ENCODE measurements around the gene B3GALNT2.

DNA sequence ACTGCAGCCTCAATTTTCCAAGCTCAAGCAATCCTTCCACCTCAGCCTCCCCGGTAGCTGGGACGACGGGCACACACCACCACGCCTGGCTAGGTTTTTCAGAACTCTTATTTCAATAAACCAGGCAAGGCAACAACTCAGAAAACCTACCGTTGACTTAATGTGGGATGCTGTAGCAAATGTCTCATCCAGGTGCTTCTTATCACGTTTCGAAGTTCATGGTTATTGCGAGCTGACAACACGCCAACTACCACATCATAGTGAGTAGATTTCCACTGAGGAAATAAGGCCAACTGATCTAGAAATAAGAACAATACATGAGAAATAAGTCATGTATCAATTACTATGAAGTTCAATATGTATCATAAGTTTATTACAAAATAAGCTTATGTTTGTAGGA lies 9.7 kb downstream of the B3GALNT2 start:
- TF ChIP-seq, protein P1, sequence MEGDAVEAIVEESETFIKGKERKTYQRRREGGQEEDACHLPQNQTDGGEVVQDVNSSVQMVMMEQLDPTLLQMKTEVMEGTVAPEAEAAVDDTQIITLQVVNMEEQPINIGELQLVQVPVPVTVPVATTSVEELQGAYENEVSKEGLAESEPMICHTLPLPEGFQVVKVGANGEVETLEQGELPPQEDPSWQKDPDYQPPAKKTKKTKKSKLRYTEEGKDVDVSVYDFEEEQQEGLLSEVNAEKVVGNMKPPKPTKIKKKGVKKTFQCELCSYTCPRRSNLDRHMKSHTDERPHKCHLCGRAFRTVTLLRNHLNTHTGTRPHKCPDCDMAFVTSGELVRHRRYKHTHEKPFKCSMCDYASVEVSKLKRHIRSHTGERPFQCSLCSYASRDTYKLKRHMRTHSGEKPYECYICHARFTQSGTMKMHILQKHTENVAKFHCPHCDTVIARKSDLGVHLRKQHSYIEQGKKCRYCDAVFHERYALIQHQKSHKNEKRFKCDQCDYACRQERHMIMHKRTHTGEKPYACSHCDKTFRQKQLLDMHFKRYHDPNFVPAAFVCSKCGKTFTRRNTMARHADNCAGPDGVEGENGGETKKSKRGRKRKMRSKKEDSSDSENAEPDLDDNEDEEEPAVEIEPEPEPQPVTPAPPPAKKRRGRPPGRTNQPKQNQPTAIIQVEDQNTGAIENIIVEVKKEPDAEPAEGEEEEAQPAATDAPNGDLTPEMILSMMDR (conservative IDR thresholded peaks at IDR 0.05; ENCODE audit: low read length): no peak
- no peak for TF ChIP-seq EZH2phosphoT487 (IDR thresholded peaks at IDR 0.05; ENCODE audit: borderline replicate concordance)

Measured in Loucy (cell line).